HFF-Myc (cell line): ENCODE measurements around the gene PPIF.
A peak's percentile ranks its signal among the peaks of the same experiment; 100 is the strongest.

Experiments used
- DNase-seq: peaks from one replicate; pipeline ENCODE4 v3.0.0-alpha.2; 2011; ENCODE audit warnings: low read depth; ENCODE audit errors: extremely low read depth
- H3K4me3 ChIP-seq: replicated peaks from 2 replicates; pipeline ENCODE4 v1.5.1; 2011; ENCODE audit warnings: low read depth, mild to moderate bottlenecking, control low read depth, low read length
- TF ChIP-seq, protein P1 (sequence below): IDR thresholded peaks from 2 replicates; pipeline ENCODE4 v1.5.1; 2012; ENCODE audit warnings: mild to moderate bottlenecking, low read depth, low read length, control low read depth; ENCODE audit errors: missing control alignments

Gene PPIF

GRCh38 chr10:79349072-79349491 is 1.8 kb downstream of the PPIF start:
- TF ChIP-seq, protein P1, sequence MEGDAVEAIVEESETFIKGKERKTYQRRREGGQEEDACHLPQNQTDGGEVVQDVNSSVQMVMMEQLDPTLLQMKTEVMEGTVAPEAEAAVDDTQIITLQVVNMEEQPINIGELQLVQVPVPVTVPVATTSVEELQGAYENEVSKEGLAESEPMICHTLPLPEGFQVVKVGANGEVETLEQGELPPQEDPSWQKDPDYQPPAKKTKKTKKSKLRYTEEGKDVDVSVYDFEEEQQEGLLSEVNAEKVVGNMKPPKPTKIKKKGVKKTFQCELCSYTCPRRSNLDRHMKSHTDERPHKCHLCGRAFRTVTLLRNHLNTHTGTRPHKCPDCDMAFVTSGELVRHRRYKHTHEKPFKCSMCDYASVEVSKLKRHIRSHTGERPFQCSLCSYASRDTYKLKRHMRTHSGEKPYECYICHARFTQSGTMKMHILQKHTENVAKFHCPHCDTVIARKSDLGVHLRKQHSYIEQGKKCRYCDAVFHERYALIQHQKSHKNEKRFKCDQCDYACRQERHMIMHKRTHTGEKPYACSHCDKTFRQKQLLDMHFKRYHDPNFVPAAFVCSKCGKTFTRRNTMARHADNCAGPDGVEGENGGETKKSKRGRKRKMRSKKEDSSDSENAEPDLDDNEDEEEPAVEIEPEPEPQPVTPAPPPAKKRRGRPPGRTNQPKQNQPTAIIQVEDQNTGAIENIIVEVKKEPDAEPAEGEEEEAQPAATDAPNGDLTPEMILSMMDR, result no peak
- H3K4me3 ChIP-seq, result peak overlapping the region; percentile 91
- DNase-seq, result no peak

DNA sequence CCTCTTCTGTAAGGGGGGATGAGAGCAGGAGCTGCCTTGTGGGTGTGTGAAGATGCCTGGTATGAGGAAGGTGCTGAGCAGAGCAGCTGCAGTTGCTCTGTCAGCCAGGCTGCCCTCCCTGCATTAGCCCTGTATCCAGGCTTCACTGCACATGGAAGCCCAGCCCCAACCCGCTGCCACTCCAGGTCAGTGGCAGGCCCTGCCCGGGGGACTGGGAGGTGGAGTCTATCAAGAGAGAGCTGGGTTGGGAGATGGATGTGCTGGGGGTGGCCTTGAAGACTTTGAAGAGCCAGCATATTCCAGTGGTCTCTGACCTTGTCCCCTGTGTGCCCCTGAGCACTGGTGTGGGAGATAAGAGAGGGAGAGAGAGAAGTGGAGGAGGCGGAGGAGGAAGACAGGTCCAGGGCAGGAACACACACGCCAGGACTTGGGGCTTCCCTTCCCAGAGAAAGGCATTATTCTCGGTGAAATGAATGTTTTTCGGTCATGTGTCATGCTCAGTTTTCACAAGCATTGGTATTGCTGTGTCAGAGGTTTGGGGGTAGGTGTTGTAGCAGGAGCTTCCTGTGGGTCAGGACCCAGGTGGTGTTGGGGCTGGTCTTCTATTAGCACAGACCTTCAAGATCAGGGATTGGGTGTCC is 2.6 kb downstream of the PPIF start:
- H3K4me3 ChIP-seq, result peak overlapping the region; percentile 91
- DNase-seq, result no peak
- TF ChIP-seq, protein P1, result no peak

DNA sequence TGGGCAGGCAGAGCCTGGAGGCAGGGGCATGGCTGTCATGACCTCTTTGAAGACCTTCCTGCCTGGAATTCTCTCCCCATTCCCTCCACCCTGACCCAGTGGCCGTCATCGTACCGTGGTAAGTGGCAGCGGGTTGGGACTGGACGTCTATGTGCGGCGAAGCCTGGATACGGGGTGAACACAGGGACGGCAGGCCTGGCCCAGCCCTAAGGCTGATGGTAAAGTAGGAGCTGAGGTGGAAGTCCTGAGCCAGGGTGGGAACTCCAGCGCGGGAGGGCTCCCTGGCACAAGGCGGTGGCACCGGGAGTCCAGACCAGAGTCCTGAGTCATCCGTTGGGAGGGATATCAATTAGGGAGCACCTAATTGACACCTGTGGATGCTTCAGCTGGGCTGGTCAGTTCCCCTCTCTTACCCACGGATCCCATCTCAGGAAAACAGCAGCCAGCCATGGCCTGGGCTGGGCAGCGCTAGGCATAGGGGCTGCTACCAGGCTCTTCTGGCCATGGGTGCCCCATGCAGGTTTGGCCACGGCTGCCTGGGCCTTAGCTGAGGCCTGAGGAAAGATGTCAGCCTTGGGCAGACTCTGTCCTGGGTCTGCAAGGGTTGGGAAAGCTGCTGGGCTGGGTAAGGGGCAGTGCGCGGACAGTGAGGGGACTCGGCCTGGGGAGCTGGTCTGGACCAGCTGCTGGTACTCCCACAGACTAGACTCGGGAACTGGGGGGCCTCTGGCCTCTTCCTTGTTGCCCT is 3.3 kb downstream of the PPIF start:
- TF ChIP-seq, protein P1, result no peak

GRCh38 chr10:79351332-79351731 is 4.1 kb downstream of the PPIF start:
- H3K4me3 ChIP-seq, result no peak overlapping the region
- TF ChIP-seq, protein P1, result no peak
- no peak for DNase-seq

More for the DNA sequence above, 3.3 kb downstream of the PPIF start:
- no peak overlapping the region for H3K4me3 ChIP-seq
- no peak for DNase-seq

DNA sequence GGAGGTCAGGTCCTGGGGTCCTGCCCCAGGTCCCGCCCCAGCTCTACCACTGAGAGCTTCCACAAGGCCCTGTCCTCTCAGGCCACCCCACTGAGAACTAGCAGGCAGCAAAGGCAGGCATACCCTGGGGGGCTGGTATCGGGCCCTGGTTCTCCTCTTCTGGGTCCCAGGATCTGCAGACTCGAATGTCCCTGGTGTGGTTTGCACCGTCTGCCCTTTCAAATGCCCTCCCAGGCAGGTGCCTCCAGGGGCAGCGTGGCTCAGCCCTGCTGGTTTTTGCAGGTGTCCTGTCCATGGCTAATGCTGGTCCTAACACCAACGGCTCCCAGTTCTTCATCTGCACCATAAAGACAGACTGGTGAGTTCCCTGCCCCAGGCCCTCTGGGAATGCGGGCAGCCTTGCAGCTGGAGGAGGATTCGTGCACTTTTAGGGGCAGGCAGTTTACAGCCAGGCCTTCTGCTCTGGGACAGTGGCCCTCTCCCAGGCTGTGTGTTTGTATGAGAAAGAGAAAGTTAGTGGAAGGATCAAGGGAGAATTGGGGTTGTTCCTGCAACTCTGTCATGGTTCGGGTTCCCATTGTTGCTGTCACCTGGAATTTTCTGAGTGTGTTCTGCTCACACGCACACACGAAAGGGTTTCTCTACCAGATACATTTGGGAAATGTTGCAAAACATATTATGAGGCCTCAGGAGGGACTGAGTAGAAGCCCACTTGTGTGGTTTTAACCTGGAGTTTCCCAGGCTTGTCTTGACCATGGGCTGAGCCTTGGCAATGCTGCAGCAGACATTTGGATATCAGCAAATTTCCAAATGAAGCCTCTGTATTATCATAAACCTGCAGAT is 5.0 kb downstream of the PPIF start:
- TF ChIP-seq, protein P1, result no peak
- no peak for DNase-seq
- no peak overlapping the region for H3K4me3 ChIP-seq

- DNase-seq, result no peak
- TF ChIP-seq, protein P1, result no peak
- no peak overlapping the region for H3K4me3 ChIP-seq
Measured at GRCh38 chr10:79353000-79353406, 5.7 kb downstream of the PPIF start.
